Karpas-422 (cell line): ENCODE data around the gene DSCAM. TPM values are rescaled to one million over a fixed set of nuclear protein-coding genes. Genes with fewer than 3 reads are reported as not detected.

Experiments
- DNase-seq: peaks from one replicate; pipeline ENCODE4 v3.0.0-alpha.2; 2015
- H2AFZ ChIP-seq: fragments of 200-600 bp; sonication (generic); 2 replicates; pipeline ENCODE4 v1.6.1; 2014; ENCODE audit warnings: antibody characterized with exemption, low read length, mixed read lengths
- H3K27ac ChIP-seq: fragments of 200-600 bp; sonication (generic); 2 replicates; pipeline ENCODE4 v1.5.1; 2014; ENCODE audit warnings: mild to moderate bottlenecking, low read length, moderate library complexity
- H3K27me3 ChIP-seq: fragments of 200-600 bp; sonication (generic); 2 replicates; pipeline ENCODE4 v1.6.1; 2014; ENCODE audit warnings: low read length, mixed read lengths
- H3K36me3 ChIP-seq: fragments of 200-600 bp; sonication (generic); 2 replicates; pipeline ENCODE4 v1.6.1; 2014; ENCODE audit warnings: low read length, mixed read lengths; ENCODE audit not compliant: insufficient read depth
- H3K4me1 ChIP-seq: fragments of 200-600 bp; sonication (generic); 2 replicates; pipeline ENCODE4 v1.6.1; 2014; ENCODE audit warnings: mild to moderate bottlenecking, low read length, mixed read lengths
- H3K4me2 ChIP-seq: fragments of 200-600 bp; sonication (generic); 2 replicates; pipeline ENCODE4 v1.6.1; 2014; ENCODE audit warnings: low read length, low read depth, mild to moderate bottlenecking; ENCODE audit not compliant: poor library complexity, severe bottlenecking
- H3K4me3 ChIP-seq: fragments of 200-600 bp; sonication (generic); 2 replicates; pipeline ENCODE4 v1.5.1; 2014; ENCODE audit warnings: mild to moderate bottlenecking, antibody characterized with exemption, low read length, mixed read lengths
- H3K79me2 ChIP-seq: fragments of 200-600 bp; sonication (generic); 2 replicates; pipeline ENCODE4 v1.6.1; 2014; ENCODE audit warnings: mild to moderate bottlenecking, low read length, mixed read lengths
- H3K9ac ChIP-seq: fragments of 200-600 bp; sonication (generic); 2 replicates; pipeline ENCODE4 v1.6.0; 2014; ENCODE audit warnings: low read length
- H3K9me2 ChIP-seq: fragments of 200-600 bp; sonication (generic), shearing (Covaris generic); replicated peaks from 2 replicates; pipeline ENCODE4 v1.6.0; 2014; ENCODE audit warnings: mild to moderate bottlenecking, low read length, moderate library complexity; ENCODE audit not compliant: insufficient read depth
- H3K9me3 ChIP-seq: fragments of 300-700, 200-600 bp; sonication (generic); 2 replicates; pipeline ENCODE4 v1.6.1; 2014; ENCODE audit warnings: low read length, mixed read lengths
- H4K20me1 ChIP-seq: fragments of 200-600 bp; sonication (generic); 2 replicates; pipeline ENCODE4 v1.6.1; 2014; ENCODE audit warnings: mild to moderate bottlenecking, antibody characterized with exemption, low read length, low read depth; ENCODE audit not compliant: insufficient read depth
- total RNA-seq: library from RNA; depleted of rRNA; stranded (reverse); fragments of >200 nt; shearing (Covaris generic); gene quantifications from 2 replicates; pipeline ENCODE4 v1.2.3, GENCODE V29; 2014; ENCODE audit warnings: low replicate concordance

The DSCAM gene
- total RNA-seq, 1 experiment from 2014 or later: not detected

GRCh38 chr21:40783404-40783803, 63.6 kb downstream of the DSCAM start:
- no peak overlapping the region for H3K4me2 ChIP-seq
- H3K4me3 ChIP-seq: no peak overlapping the region
- no peak for DNase-seq
- H3K27ac ChIP-seq: no peak overlapping the region
- peaks cover 25% of the 10 kb centered on the region for H3K9me3 ChIP-seq
- no peaks in the 10 kb centered on the region for H3K4me1 ChIP-seq
- H3K9me2 ChIP-seq: no peaks in the 10 kb centered on the region
- no peaks in the 10 kb centered on the region for H3K36me3 ChIP-seq
- H4K20me1 ChIP-seq: no peaks in the 10 kb centered on the region
- no peak overlapping the region for H3K9ac ChIP-seq
- H2AFZ ChIP-seq: no peak overlapping the region
- H3K79me2 ChIP-seq: no peaks in the 10 kb centered on the region
- H3K27me3 ChIP-seq: no peaks in the 10 kb centered on the region

GRCh38 chr21:40770435-40771055, 76.4 kb downstream of the DSCAM start:
- Histone ChIP-seq H3K4me2 (no peak overlapping the region), H3K9ac (no peak overlapping the region), H3K4me3 (no peak overlapping the region), H3K9me2 (no peaks in the 10 kb centered on the region), H3K27me3 (no peaks in the 10 kb centered on the region), H3K27ac (no peak overlapping the region), H4K20me1 (no peaks in the 10 kb centered on the region), H3K9me3 (peaks cover 28% of the 10 kb centered on the region), H3K79me2 (no peaks in the 10 kb centered on the region), H2AFZ (no peak overlapping the region), H3K36me3 (no peaks in the 10 kb centered on the region), H3K4me1 (no peaks in the 10 kb centered on the region)
- DNase-seq: no peak

DNA sequence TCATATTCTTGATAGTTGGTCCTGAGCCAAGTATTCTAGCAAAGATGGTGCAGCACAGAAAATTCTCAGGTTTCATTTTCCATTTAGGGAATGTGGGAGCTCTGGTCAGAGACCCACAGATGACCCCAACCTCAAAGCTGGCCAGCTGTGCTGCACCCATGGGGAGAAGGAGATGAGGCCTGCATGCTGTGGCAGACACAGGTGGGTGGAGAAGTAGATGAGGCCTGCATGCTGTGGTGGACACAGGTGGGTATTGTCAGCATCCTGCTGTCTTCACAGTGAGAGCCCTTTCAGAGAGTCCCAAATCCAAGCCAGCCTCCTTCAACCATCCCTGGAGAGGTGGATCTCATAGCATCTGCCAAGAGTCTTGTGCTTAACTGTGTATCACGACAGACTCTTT, 77.7 kb downstream of the DSCAM start:
- H3K9ac ChIP-seq: no peak overlapping the region
- no peak for DNase-seq

GRCh38 chr21:40768056-40768455, 78.9 kb downstream of the DSCAM start:
- Histone ChIP-seq H3K4me2 (no peak overlapping the region), H3K9me2 (no peaks in the 10 kb centered on the region), H3K27me3 (no peaks in the 10 kb centered on the region), H3K9me3 (peaks cover 18% of the 10 kb centered on the region), H3K4me3 (no peak overlapping the region), H4K20me1 (no peaks in the 10 kb centered on the region), H3K27ac (no peak overlapping the region), H3K79me2 (no peaks in the 10 kb centered on the region), H3K4me1 (no peaks in the 10 kb centered on the region), H3K9ac (no peak overlapping the region), H2AFZ (no peak overlapping the region), H3K36me3 (no peaks in the 10 kb centered on the region)
- DNase-seq: no peak

More for the DNA sequence above, 77.7 kb downstream of the DSCAM start:
- no peaks in the 10 kb centered on the region for H4K20me1 ChIP-seq
- H3K4me1 ChIP-seq: no peaks in the 10 kb centered on the region
- H3K36me3 ChIP-seq: no peaks in the 10 kb centered on the region
- H3K9me2 ChIP-seq: no peaks in the 10 kb centered on the region
- H2AFZ ChIP-seq: no peak overlapping the region
- no peaks in the 10 kb centered on the region for H3K79me2 ChIP-seq
- no peak overlapping the region for H3K4me3 ChIP-seq
- no peaks in the 10 kb centered on the region for H3K27me3 ChIP-seq
- no peak overlapping the region for H3K27ac ChIP-seq
- peaks cover 22% of the 10 kb centered on the region for H3K9me3 ChIP-seq
- no peak overlapping the region for H3K4me2 ChIP-seq

GRCh38 chr21:40766381-40766780, 80.6 kb downstream of the DSCAM start:
- H3K27me3 ChIP-seq: no peaks in the 10 kb centered on the region
- no peak overlapping the region for H3K27ac ChIP-seq
- H3K9me2 ChIP-seq: no peaks in the 10 kb centered on the region
- H4K20me1 ChIP-seq: no peaks in the 10 kb centered on the region
- H2AFZ ChIP-seq: no peak overlapping the region
- no peak overlapping the region for H3K4me3 ChIP-seq
- H3K36me3 ChIP-seq: no peaks in the 10 kb centered on the region
- H3K9me3 ChIP-seq: peaks cover 13% of the 10 kb centered on the region
- no peaks in the 10 kb centered on the region for H3K79me2 ChIP-seq
- no peak for DNase-seq
- H3K9ac ChIP-seq: no peak overlapping the region
- no peak overlapping the region for H3K4me2 ChIP-seq
- H3K4me1 ChIP-seq: no peaks in the 10 kb centered on the region

DNA sequence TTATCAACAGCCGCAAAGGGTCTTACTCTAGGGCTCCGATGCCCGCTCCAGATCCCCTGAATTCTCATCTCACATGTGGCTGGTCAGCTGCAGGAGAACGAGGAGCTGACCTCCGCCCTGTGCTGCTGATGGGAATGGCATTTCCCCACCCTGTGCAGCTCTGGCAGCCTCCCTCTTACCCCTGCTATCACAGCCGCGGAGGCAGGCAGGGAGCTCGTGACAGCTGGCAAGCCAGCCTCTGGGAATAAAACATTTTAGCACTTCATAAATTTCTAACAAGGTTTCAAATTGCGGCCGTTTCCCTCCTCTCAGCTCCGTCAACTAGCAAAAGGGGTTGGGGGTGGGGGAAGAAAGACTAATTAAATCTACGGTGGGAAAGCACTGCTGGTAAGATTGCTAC, 81.1 kb downstream of the DSCAM start:
- DNase-seq: no peak
- Histone ChIP-seq H3K9ac (no peak overlapping the region), H3K4me2 (no peak overlapping the region)

GRCh38 chr21:40760821-40761220, 86.1 kb downstream of the DSCAM start:
- Histone ChIP-seq H3K9ac (no peak overlapping the region), H3K4me2 (no peak overlapping the region), H3K9me3 (peaks cover 9% of the 10 kb centered on the region; the same call in 1 of the 2 replicates), H4K20me1 (no peaks in the 10 kb centered on the region), H3K36me3 (no peaks in the 10 kb centered on the region), H3K4me1 (no peaks in the 10 kb centered on the region), H3K4me3 (no peak overlapping the region), H3K27ac (no peak overlapping the region), H2AFZ (no peak overlapping the region), H3K9me2 (no peaks in the 10 kb centered on the region), H3K27me3 (no peaks in the 10 kb centered on the region), H3K79me2 (no peaks in the 10 kb centered on the region)
- DNase-seq: no peak

More for the DNA sequence above, 81.1 kb downstream of the DSCAM start:
- no peaks in the 10 kb centered on the region for H3K27me3 ChIP-seq
- H4K20me1 ChIP-seq: no peaks in the 10 kb centered on the region
- no peaks in the 10 kb centered on the region for H3K79me2 ChIP-seq
- no peak overlapping the region for H3K27ac ChIP-seq
- no peak overlapping the region for H2AFZ ChIP-seq
- H3K36me3 ChIP-seq: no peaks in the 10 kb centered on the region
- H3K9me3 ChIP-seq: peaks cover 10% of the 10 kb centered on the region; the same call in 1 of the 2 replicates
- no peaks in the 10 kb centered on the region for H3K9me2 ChIP-seq
- no peaks in the 10 kb centered on the region for H3K4me1 ChIP-seq
- H3K4me3 ChIP-seq: no peak overlapping the region

- Histone ChIP-seq H3K4me1 (no peaks in the 10 kb centered on the region), H3K9me3 (peaks cover 9% of the 10 kb centered on the region; the same call in 1 of the 2 replicates), H3K9me2 (no peaks in the 10 kb centered on the region), H3K36me3 (no peaks in the 10 kb centered on the region), H3K4me2 (no peak overlapping the region), H3K4me3 (no peak overlapping the region), H3K79me2 (no peaks in the 10 kb centered on the region), H3K9ac (no peak overlapping the region), H3K27me3 (no peaks in the 10 kb centered on the region), H4K20me1 (no peaks in the 10 kb centered on the region), H2AFZ (no peak overlapping the region), H3K27ac (no peak overlapping the region)
- no peak for DNase-seq
Measured at GRCh38 chr21:40759061-40759460, 87.9 kb downstream of the DSCAM start.
